HG02610 (cell line): ENCODE results near the gene SMCO4.
"Not testable (repeated sequence)": the region's sequence is repeated elsewhere in the genome, so short reads cannot be mapped to it uniquely, and the experiment has no call there.

Experiments
- ATAC-seq: cut with Tn5 transposase; IDR thresholded peaks from one replicate; pipeline ENCODE4 v1.9.1; 2021; ENCODE audit warnings: mild to moderate bottlenecking, moderate library complexity; ENCODE audit not compliant: unreplicated experiment

Gene SMCO4, protein sequence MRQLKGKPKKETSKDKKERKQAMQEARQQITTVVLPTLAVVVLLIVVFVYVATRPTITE

GRCh38 chr11:93543292-93543977, at the start of gene SMCO4:
Gene SMCO4, minus strand, starts transcription at chr11:93543391. Its CDS starts 64,202 bp downstream, at chr11:93479189.
- ATAC-seq: peak; percentile 84

DNA sequence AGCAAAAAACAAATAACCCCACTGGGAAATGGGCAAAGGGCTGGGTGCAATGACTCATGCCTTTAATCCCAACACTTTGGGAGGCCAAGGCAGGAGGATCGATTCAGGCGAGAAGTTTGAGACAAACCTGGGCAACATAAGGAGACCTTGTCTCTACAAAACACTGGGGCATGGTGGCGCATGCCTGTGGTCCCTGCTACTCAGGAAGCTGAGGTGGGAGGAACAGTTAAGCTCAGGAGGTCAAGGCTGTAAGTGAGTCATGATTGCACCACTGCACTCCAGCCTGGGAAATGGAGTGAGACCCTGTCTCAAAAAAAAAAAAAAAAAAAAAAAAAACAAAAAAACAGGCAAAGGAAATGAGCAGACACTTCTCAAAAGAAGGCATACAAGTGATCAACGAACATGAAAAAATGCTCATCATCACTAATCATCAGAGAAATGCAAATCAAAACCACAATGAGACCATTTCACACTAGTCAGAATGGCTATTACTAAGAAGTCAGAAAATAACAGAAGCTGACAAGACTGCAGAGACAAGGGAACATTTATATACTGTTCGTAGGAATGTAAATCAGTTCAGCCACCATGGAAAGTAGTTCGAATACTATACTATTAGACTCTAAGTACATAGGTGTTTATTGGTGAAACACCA, 48.2 kb upstream of the SMCO4 start:
- peak; percentile 82 for ATAC-seq

- ATAC-seq: no peak
Measured at GRCh38 chr11:93589347-93589746, 46.2 kb upstream of the SMCO4 start.

GRCh38 chr11:93587858-93588581, 44.8 kb upstream of the SMCO4 start:
- ATAC-seq: no peak

GRCh38 chr11:93587425-93587824, 44.2 kb upstream of the SMCO4 start:
- not testable (repeated sequence) for ATAC-seq

DNA sequence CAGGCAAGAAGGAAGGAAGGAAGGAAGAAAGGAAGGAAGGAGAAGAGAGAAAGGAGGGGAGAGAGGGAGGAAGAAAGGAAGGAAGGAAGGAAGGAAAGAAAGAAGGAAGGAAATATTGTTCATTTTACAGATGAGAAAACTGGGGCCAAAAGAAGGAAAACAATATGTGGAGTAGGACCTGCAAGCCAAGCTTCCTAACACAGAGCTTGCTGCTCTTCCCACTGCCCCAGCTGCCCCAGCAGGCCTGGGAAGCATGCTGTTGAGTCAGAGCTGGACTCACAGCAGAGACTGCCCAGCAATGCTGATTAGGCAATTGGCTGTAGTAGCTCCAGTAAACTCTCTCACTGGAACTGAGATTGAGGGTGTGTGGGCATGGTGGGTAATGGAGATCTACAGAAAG, 42.6 kb upstream of the SMCO4 start:
- ATAC-seq: no peak

DNA sequence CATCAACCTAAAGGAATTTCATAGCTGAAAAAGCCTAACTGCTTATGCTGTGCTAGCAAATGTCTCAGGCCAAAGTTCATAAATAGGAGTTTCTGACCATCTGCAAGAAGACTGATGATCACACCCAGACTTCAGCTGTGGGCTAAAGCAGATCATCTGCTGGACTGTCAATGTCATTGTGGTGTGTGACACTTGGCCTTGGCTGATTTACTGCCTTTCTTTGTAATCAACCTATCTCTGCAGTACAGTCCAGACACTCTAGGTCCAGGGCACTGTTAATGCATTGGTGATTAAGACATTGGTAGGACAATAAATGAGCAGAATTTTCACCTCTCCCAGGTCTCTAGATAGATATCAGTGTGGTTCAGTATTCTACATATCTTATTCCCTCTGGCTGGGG, 40.3 kb upstream of the SMCO4 start:
- no peak for ATAC-seq

GRCh38 chr11:93579187-93579751, 36.1 kb upstream of the SMCO4 start:
- no peak for ATAC-seq

DNA sequence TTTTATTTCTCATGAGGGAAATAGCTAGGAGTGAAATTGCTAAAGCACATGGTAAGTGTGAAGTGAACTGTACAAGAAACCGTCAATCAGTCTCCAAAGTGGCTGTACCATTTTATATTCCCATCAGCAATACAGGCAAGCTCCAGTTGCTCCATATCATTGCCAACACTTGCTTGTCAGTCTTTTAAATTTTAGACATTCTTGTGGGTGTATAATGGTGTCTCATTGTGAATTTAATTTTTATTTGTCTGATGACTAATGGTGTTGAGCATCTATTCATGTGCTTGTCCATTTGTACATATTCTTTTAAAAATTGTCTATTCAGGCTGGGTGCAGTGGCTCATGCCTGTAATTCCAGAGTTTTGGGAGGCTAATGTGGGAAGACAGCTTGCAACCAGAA, 34.1 kb upstream of the SMCO4 start:
- no peak for ATAC-seq

- not testable (repeated sequence) for ATAC-seq
Measured at GRCh38 chr11:93576870-93577269, 33.7 kb upstream of the SMCO4 start.

DNA sequence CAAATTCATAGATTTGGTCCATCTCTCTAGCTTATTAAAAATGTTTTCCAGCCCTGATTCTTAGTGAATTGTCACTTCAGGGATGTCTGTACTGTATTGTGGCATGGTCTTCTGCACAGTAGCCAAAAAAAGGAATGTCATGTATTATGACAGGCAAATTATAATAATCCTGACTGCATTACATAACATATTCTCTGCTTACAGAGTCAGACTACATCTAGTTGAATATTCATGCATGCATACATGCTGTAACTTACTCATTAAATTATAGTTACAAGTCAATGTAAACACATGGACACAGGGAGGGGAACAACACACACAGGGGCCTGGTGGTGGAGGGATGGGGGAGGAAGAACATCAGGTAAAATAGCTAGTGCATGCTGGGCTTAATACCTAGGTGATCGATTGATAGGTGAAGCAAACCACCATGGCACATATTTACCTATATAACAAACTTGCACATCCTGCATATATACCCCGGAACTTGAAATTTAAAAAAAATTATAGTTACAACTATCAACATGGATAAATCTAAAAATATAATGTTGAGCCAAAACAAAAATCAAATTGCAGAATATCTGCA, 31.5 kb upstream of the SMCO4 start:
- ATAC-seq: no peak

DNA sequence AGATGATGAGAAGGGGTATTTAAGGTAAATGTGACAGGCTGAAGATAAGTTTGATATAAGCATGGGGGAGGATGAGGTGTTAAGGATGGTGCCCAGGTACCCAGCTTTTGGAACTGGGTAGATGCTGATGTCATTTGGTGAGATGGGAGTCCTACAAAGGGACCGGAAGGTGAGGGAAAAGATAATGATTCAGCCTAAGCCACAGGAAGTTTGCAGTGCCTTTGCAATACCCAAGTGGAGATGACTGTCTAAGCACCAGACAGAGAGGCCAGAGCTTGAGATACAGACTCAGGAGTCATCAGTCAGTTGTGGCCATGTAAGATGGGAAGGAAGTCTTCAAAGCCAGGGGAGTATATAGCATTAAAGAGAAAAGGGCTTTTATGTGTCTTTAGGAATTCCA, 30.0 kb upstream of the SMCO4 start:
- ATAC-seq: no peak

DNA sequence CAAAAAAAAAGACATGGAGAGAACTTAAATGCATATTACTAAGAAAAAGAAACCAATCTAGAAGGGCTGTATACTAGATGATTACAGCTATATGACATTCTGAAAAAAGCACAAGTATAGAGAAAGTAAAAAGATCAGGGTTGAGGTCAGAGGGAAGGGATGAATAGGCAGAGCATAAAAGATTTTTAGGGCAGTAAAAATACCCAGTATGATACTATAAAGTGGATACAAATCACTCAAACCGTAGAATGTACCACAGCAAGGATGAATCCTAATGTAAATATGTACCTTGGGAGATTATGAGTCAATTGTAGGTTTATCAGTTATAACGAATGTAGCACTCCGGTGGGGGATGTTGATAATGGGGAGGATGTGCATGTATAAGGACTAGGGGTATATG, 29.4 kb upstream of the SMCO4 start:
- ATAC-seq: no peak

DNA sequence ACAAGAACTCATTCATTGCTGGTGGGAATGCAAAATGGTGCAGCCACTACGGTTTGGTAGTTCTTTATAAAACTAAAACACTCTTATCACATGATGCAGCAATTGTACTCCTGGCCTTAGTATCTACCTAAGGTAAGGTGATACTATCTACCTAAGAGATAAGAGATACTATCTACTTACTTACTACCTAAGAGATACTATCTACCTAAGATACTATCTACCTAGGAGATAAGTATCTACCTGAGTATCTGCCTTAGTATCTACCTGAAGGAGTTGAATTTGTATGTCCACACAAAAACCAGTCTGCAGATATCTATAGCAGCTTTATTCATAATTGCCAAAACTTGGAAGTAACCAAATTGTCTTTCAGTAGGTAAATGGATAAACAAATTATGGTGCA, 29.0 kb upstream of the SMCO4 start:
- ATAC-seq: no peak

DNA sequence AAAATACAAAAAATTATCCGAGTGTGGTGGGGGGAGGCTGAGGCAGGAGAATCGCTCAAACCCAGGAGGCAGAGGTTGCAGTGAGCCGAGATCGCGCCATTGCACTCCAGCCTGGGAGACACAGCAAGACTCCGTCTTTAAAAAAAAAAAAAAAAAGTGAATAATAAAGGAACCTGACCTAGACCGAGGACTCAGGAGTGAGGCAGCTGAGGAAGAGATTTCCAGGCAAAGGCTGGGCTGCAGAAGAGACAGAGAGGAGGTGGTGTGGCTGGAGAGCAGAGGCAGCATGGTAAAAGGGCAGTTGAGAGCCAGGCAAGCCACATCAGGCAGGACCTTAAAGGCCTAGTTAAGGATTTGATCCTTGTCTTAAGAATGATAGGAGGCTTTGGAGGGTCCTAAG, 28.4 kb upstream of the SMCO4 start:
- ATAC-seq: no peak

DNA sequence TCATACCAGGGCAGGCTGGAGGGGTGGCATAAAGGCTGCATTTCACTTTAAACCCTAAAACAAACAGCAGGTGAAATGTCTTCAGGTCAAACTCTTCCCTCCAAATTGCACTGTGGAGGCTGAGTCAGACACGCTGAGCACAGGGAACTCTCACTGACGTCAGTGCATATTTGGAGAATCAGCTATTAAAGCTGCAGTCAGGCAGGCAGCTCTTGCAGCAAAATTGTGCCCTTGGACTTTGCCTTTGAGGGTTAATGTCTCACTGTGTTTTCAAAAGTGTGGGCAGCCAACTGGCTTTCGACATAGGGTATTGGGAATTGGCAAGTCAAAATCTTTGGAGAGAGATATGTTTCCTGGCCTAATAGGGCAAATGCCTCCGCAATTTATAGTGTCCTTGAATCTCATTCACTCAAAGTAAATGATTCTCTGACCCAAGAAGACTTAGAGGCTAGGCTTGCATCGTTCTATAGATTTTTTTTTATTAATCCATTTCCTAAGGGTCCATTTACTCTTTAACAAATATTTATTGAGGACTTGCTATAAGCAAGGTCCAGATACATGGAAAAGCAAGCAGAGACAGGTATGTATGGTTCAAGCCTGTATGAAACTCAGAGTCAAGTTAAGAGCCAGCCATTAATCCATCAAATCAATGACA, 27.7 kb upstream of the SMCO4 start:
- ATAC-seq: no peak

DNA sequence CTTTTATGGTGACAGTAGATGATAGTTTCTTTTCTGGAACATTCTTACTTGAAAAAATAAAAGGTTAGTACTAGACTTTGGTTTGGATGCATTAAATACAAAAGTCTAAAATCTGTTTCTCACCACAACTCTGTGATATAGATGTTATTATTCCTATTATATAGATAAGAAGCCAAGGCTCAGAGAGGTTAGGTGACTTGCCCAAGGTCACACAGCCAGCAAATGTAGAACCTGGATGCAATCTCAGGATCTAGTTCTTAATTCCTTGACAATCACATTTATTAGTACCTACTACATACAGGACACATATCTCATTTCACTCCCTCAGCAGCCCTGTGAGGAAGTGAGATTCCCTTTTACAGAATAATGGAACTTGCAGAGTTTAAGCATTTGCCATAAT, 26.3 kb upstream of the SMCO4 start:
- ATAC-seq: no peak

DNA sequence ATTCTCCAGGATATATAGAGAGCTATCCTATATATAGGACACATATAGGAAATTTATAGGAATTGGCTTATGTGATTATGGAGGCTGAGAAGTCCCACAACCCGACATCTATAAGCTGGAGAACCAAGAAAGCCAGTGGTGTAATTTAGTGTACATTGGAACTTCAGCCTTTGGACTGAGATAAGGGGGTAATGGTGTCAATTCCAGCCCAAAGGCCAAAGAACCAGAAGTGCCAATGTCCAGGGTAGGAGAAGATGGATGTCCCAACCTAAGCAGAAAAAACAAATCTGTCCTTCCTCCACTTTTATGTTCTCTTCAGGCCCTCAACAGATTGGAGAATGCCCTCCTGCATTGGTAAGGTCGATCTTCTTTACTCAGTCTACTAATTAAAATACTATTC, 25.5 kb upstream of the SMCO4 start:
- no peak for ATAC-seq

GRCh38 chr11:93567401-93567895, 24.3 kb upstream of the SMCO4 start:
- ATAC-seq: no peak

GRCh38 chr11:93564895-93565294, 21.7 kb upstream of the SMCO4 start:
- no peak for ATAC-seq

GRCh38 chr11:93563857-93564256, 20.7 kb upstream of the SMCO4 start:
- no peak for ATAC-seq
